ENCODE measurements around the gene PPP1R12B. TPM values are rescaled to one million over a fixed set of nuclear protein-coding genes. Genes with fewer than 3 reads are reported as not detected.
"Not testable (repeated sequence)": the region's sequence is repeated elsewhere in the genome, so short reads cannot be mapped to it uniquely, and the experiment has no call there.

PPP1R12B gene
- total and polyA plus RNA-seq, 4 donors, result 31.1 to 47.0 (median 39.2) TPM

- not testable (repeated sequence) for H3K36me3 ChIP-seq (ENCODE audit: control insufficient read depth, insufficient read depth, low read length); H3K4me1 ChIP-seq (ENCODE audit: control insufficient read depth, insufficient read depth, low read length); H3K27me3 ChIP-seq (ENCODE audit: control insufficient read depth, insufficient read depth, low read length); H3K9me3 ChIP-seq (ENCODE audit: control insufficient read depth, insufficient read depth, low read length); H3K4me3 ChIP-seq (ENCODE audit: low read depth, low read length); DNase-seq (ENCODE audit: low read depth in 4 of 6, low spot score in 6 of 6); H3K27ac ChIP-seq (ENCODE audit: low read depth, low read length)
- 90% methylated on average over 3 of the region's 3 CpGs for WGBS (ENCODE audit: insufficient coverage)
Observed at GRCh38 chr1:202493112-202493511, 144.6 kb downstream of the PPP1R12B start.

GRCh38 chr1:202498542-202498941 is 150.0 kb downstream of the PPP1R12B start:
- Histone ChIP-seq H3K27ac (ENCODE audit: low read depth, low read length) (no peak overlapping the region), H3K9me3 (ENCODE audit: control insufficient read depth, insufficient read depth, low read length) (no peaks in the 10 kb centered on the region), H3K4me1 (ENCODE audit: control insufficient read depth, insufficient read depth, low read length) (no peaks in the 10 kb centered on the region), H3K4me3 (ENCODE audit: low read depth, low read length) (no peak overlapping the region), H3K36me3 (ENCODE audit: control insufficient read depth, insufficient read depth, low read length) (peaks cover 3% of the 10 kb centered on the region), H3K27me3 (ENCODE audit: control insufficient read depth, insufficient read depth, low read length) (no peaks in the 10 kb centered on the region)
- peak in 1 of 6 donors; percentile 25 for DNase-seq (ENCODE audit: low read depth in 4 of 6, low spot score in 6 of 6)
- no CpG with 5 or more reads among the region's 1 CpG for WGBS (ENCODE audit: insufficient coverage)

GRCh38 chr1:202499997-202500396 is 151.5 kb downstream of the PPP1R12B start:
- not testable (repeated sequence) for H3K4me1 ChIP-seq (ENCODE audit: control insufficient read depth, insufficient read depth, low read length); H3K27me3 ChIP-seq (ENCODE audit: control insufficient read depth, insufficient read depth, low read length); DNase-seq (ENCODE audit: low read depth in 4 of 6, low spot score in 6 of 6); H3K27ac ChIP-seq (ENCODE audit: low read depth, low read length); H3K36me3 ChIP-seq (ENCODE audit: control insufficient read depth, insufficient read depth, low read length); H3K9me3 ChIP-seq (ENCODE audit: control insufficient read depth, insufficient read depth, low read length); H3K4me3 ChIP-seq (ENCODE audit: low read depth, low read length)
- WGBS (ENCODE audit: insufficient coverage), result no CpG with 5 or more reads among the region's 3 CpGs

- H3K27ac ChIP-seq (ENCODE audit: low read depth, low read length), result no peak overlapping the region
- peaks cover 6% of the 10 kb centered on the region for H3K36me3 ChIP-seq (ENCODE audit: control insufficient read depth, insufficient read depth, low read length)
- no peak overlapping the region for H3K4me3 ChIP-seq (ENCODE audit: low read depth, low read length)
- H3K4me1 ChIP-seq (ENCODE audit: control insufficient read depth, insufficient read depth, low read length), result no peaks in the 10 kb centered on the region
- no peaks in the 10 kb centered on the region for H3K27me3 ChIP-seq (ENCODE audit: control insufficient read depth, insufficient read depth, low read length)
- DNase-seq (ENCODE audit: low read depth in 4 of 6, low spot score in 6 of 6), result peak in 4 of 6 donors; percentile 4 to 87 (median 36)
- 11% methylated on average over 1 of the region's 2 CpGs for WGBS (ENCODE audit: insufficient coverage)
- H3K9me3 ChIP-seq (ENCODE audit: control insufficient read depth, insufficient read depth, low read length), result no peaks in the 10 kb centered on the region
Observed at GRCh38 chr1:202501281-202501680, 152.8 kb downstream of the PPP1R12B start.

GRCh38 chr1:202505356-202505755 is 156.9 kb downstream of the PPP1R12B start:
- Histone ChIP-seq H3K36me3 (ENCODE audit: control insufficient read depth, insufficient read depth, low read length) (peaks cover 3% of the 10 kb centered on the region), H3K27me3 (ENCODE audit: control insufficient read depth, insufficient read depth, low read length) (no peaks in the 10 kb centered on the region), H3K4me3 (ENCODE audit: low read depth, low read length) (no peak overlapping the region), H3K27ac (ENCODE audit: low read depth, low read length) (peak overlapping the region; percentile 52), H3K4me1 (ENCODE audit: control insufficient read depth, insufficient read depth, low read length) (no peaks in the 10 kb centered on the region), H3K9me3 (ENCODE audit: control insufficient read depth, insufficient read depth, low read length) (no peaks in the 10 kb centered on the region)
- peak in 1 of 6 donors; percentile 14 for DNase-seq (ENCODE audit: low read depth in 4 of 6, low spot score in 6 of 6)
- no CpG with 5 or more reads among the region's 4 CpGs for WGBS (ENCODE audit: insufficient coverage)

GRCh38 chr1:202505880-202506575 is 157.5 kb downstream of the PPP1R12B start:
- H3K4me1 ChIP-seq (ENCODE audit: control insufficient read depth, insufficient read depth, low read length), result not testable (repeated sequence)
- peak; percentile 10 to 90 (median 26) for DNase-seq (ENCODE audit: low read depth in 4 of 6, low spot score in 6 of 6)

GRCh38 chr1:202508863-202509262 is 160.4 kb downstream of the PPP1R12B start:
- H3K27me3 ChIP-seq (ENCODE audit: control insufficient read depth, insufficient read depth, low read length); H3K9me3 ChIP-seq (ENCODE audit: control insufficient read depth, insufficient read depth, low read length); H3K4me3 ChIP-seq (ENCODE audit: low read depth, low read length); H3K36me3 ChIP-seq (ENCODE audit: control insufficient read depth, insufficient read depth, low read length); H3K4me1 ChIP-seq (ENCODE audit: control insufficient read depth, insufficient read depth, low read length); H3K27ac ChIP-seq (ENCODE audit: low read depth, low read length); DNase-seq (ENCODE audit: low read depth in 4 of 6, low spot score in 6 of 6): not testable (repeated sequence)
- WGBS (ENCODE audit: insufficient coverage), result no CpG with 5 or more reads among the region's 6 CpGs

More at GRCh38 chr1:202505880-202506575, 157.5 kb downstream of the PPP1R12B start:
- H3K27ac ChIP-seq (ENCODE audit: low read depth, low read length), result peak overlapping the region; percentile 52
- H3K27me3 ChIP-seq (ENCODE audit: control insufficient read depth, insufficient read depth, low read length); H3K4me3 ChIP-seq (ENCODE audit: low read depth, low read length); H3K9me3 ChIP-seq (ENCODE audit: control insufficient read depth, insufficient read depth, low read length); H3K36me3 ChIP-seq (ENCODE audit: control insufficient read depth, insufficient read depth, low read length): not testable (repeated sequence)
- 25% methylated on average over 3 of the region's 6 CpGs for WGBS (ENCODE audit: insufficient coverage)

- H3K36me3 ChIP-seq (ENCODE audit: control insufficient read depth, insufficient read depth, low read length); DNase-seq (ENCODE audit: low read depth in 4 of 6, low spot score in 6 of 6): not testable (repeated sequence)
Observed at GRCh38 chr1:202513875-202514274, 165.4 kb downstream of the PPP1R12B start.

GRCh38 chr1:202516434-202516877 is 168.0 kb downstream of the PPP1R12B start:
- Histone ChIP-seq H3K4me1 (ENCODE audit: control insufficient read depth, insufficient read depth, low read length) (no peaks in the 10 kb centered on the region), H3K27me3 (ENCODE audit: control insufficient read depth, insufficient read depth, low read length) (no peaks in the 10 kb centered on the region)
- 92% methylated on average over 2 of the region's 4 CpGs for WGBS (ENCODE audit: insufficient coverage)

More at GRCh38 chr1:202513875-202514274, 165.4 kb downstream of the PPP1R12B start:
- H3K4me1 ChIP-seq (ENCODE audit: control insufficient read depth, insufficient read depth, low read length); H3K4me3 ChIP-seq (ENCODE audit: low read depth, low read length); H3K27me3 ChIP-seq (ENCODE audit: control insufficient read depth, insufficient read depth, low read length); H3K9me3 ChIP-seq (ENCODE audit: control insufficient read depth, insufficient read depth, low read length); H3K27ac ChIP-seq (ENCODE audit: low read depth, low read length): not testable (repeated sequence)

GRCh38 chr1:202517146-202517545 is 168.6 kb downstream of the PPP1R12B start:
- H3K27me3 ChIP-seq (ENCODE audit: control insufficient read depth, insufficient read depth, low read length); H3K9me3 ChIP-seq (ENCODE audit: control insufficient read depth, insufficient read depth, low read length); H3K27ac ChIP-seq (ENCODE audit: low read depth, low read length); H3K4me1 ChIP-seq (ENCODE audit: control insufficient read depth, insufficient read depth, low read length); H3K36me3 ChIP-seq (ENCODE audit: control insufficient read depth, insufficient read depth, low read length); H3K4me3 ChIP-seq (ENCODE audit: low read depth, low read length); DNase-seq (ENCODE audit: low read depth in 4 of 6, low spot score in 6 of 6): not testable (repeated sequence)
- no CpG with 5 or more reads among the region's 1 CpG for WGBS (ENCODE audit: insufficient coverage)

More at GRCh38 chr1:202516434-202516877, 168.0 kb downstream of the PPP1R12B start:
- DNase-seq (ENCODE audit: low read depth in 4 of 6, low spot score in 6 of 6), result no peak
- H3K4me3 ChIP-seq (ENCODE audit: low read depth, low read length), result no peak overlapping the region
- H3K9me3 ChIP-seq (ENCODE audit: control insufficient read depth, insufficient read depth, low read length), result no peaks in the 10 kb centered on the region
- H3K27ac ChIP-seq (ENCODE audit: low read depth, low read length), result no peak overlapping the region
- no peaks in the 10 kb centered on the region for H3K36me3 ChIP-seq (ENCODE audit: control insufficient read depth, insufficient read depth, low read length)
